HEK293 (cell line): ENCODE measurements around the gene ADAM19.

Experiments used
- CTCF ChIA-PET: fragments of 350-600 bp; formaldehyde crosslinking; extraction: SDS; loops from one replicate; lab custom pipeline; 2021; ENCODE audit warnings: antibody characterized with exemption; lab: Yijun Ruan, JAX
- POLR2A ChIA-PET: fragments of 300-600 bp; formaldehyde crosslinking; extraction: SDS; loops from one replicate; lab custom pipeline; 2020; ENCODE audit warnings: antibody characterized with exemption, inconsistent platforms; lab: Yijun Ruan, JAX
- H3K27ac ChIP-seq: fragments of 200-500 bp; sonication (Bioruptor generic); 2 replicates; pipeline ENCODE4 v1.5.1; 2014; ENCODE audit warnings: low read depth, low read length, control low read depth, inconsistent platforms; ENCODE audit errors: extremely low read depth
- H3K36me3 ChIP-seq, 2 experiments: fragments of 200-500 bp in 1 of 2; sonication (Bioruptor generic) in 1 of 2; 1 replicate in 1 of 2; 2 replicates in 1 of 2; pipeline ENCODE4 v1.5.1; 2014 to 2017; ENCODE audit warnings: inconsistent platforms in 2 of 2, low read length in 2 of 2; ENCODE audit not compliant: control insufficient read depth in 2 of 2, insufficient read depth in 1 of 2
- H3K4me1 ChIP-seq: fragments of 200-500 bp; sonication (Bioruptor generic); 2 replicates; pipeline ENCODE4 v1.5.1; 2014; ENCODE audit warnings: mild to moderate bottlenecking, low read length, inconsistent platforms; ENCODE audit not compliant: control insufficient read depth, insufficient read depth
- H3K4me3 ChIP-seq: 2 replicates; pipeline ENCODE4 v1.5.1; 2011; ENCODE audit warnings: low read depth, mild to moderate bottlenecking, control low read depth, low read length, moderate library complexity
- H3K9me3 ChIP-seq: fragments of 200-500 bp; sonication (Bioruptor generic); 2 replicates; pipeline ENCODE4 v1.5.1; 2014; ENCODE audit warnings: low read depth, low read length, inconsistent platforms; ENCODE audit not compliant: control insufficient read depth, insufficient read depth
- BCL11B ChIP-seq: fragments of 450-650 bp; formaldehyde crosslinking; IDR thresholded peaks from 2 replicates; pipeline ENCODE4 v1.5.1; 2016; ENCODE audit warnings: low read depth, missing biosample characterization, missing genetic modification characterization
- IKZF3 ChIP-seq: fragments of 450-650 bp; IDR thresholded peaks from 2 replicates; pipeline ENCODE4 v1.5.0; 2018; ENCODE audit warnings: missing biosample characterization, mild to moderate bottlenecking, missing genetic modification characterization, moderate library complexity
- SALL2 ChIP-seq: fragments of 450-650 bp; formaldehyde crosslinking; IDR thresholded peaks from 2 replicates; pipeline ENCODE4 v1.5.0; 2017; ENCODE audit warnings: missing biosample characterization, mild to moderate bottlenecking, missing genetic modification characterization, borderline replicate concordance
- SCRT2 ChIP-seq: fragments of 450-650 bp; formaldehyde crosslinking; IDR thresholded peaks from 2 replicates; pipeline ENCODE4 v1.5.1; 2016; ENCODE audit warnings: missing biosample characterization, missing genetic modification characterization
- ZBTB21 ChIP-seq: fragments of 450-650 bp; formaldehyde crosslinking; IDR thresholded peaks from 2 replicates; pipeline ENCODE4 v1.5.1; 2017; ENCODE audit warnings: missing biosample characterization, missing genetic modification characterization
- ZBTB26 ChIP-seq: fragments of 450-650 bp; formaldehyde crosslinking; optimal IDR thresholded peaks from 2 replicates; pipeline ENCODE3; 2016; ENCODE audit warnings: missing biosample characterization, mild to moderate bottlenecking, missing genetic modification characterization
- ZBTB48 ChIP-seq: fragments of 450-650 bp; formaldehyde crosslinking; IDR thresholded peaks from 2 replicates; pipeline ENCODE4 v1.5.1; 2016; ENCODE audit warnings: missing biosample characterization, missing genetic modification characterization
- ZFP41 ChIP-seq: fragments of 450-650 bp; formaldehyde crosslinking; IDR thresholded peaks from 2 replicates; pipeline ENCODE4 v1.5.1; 2016; ENCODE audit warnings: missing biosample characterization, missing genetic modification characterization, borderline replicate concordance
- ZIC2 ChIP-seq: fragments of 450-650 bp; formaldehyde crosslinking; IDR thresholded peaks from 2 replicates; pipeline ENCODE4 v1.5.1; 2016; ENCODE audit warnings: missing biosample characterization, missing genetic modification characterization
- ZNF248 ChIP-seq: fragments of 450-650 bp; formaldehyde crosslinking; IDR thresholded peaks from 2 replicates; pipeline ENCODE4 v1.5.1; 2017; ENCODE audit warnings: missing biosample characterization, missing genetic modification characterization
- ZNF274 ChIP-seq, 2 experiments: fragments of 200-500 bp in 1 of 2; fragments of 450-650 bp in 1 of 2; sonication (Bioruptor generic) in 1 of 2; formaldehyde crosslinking in 1 of 2; IDR thresholded peaks; 2 replicates each; pipeline versions ENCODE4 v1.5.1 to v1.6.1; 2014 to 2016; ENCODE audit warnings: borderline replicate concordance in 1 of 2, inconsistent platforms in 1 of 2, low read length in 1 of 2, missing biosample characterization in 1 of 2, missing genetic modification characterization in 1 of 2
- ZNF513 ChIP-seq: fragments of 450-650 bp; IDR thresholded peaks from 2 replicates; pipeline ENCODE4 v1.5.1; 2018; ENCODE audit warnings: missing biosample characterization, missing genetic modification characterization
- ZNF561 ChIP-seq: fragments of 450-650 bp; IDR thresholded peaks from 2 replicates; pipeline ENCODE4 v1.5.1; 2018; ENCODE audit warnings: missing biosample characterization, missing genetic modification characterization, borderline replicate concordance
- ZNF76 ChIP-seq: fragments of 450-650 bp; formaldehyde crosslinking; IDR thresholded peaks from 2 replicates; pipeline ENCODE4; 2016; ENCODE audit warnings: low read depth, missing biosample characterization, missing genetic modification characterization, borderline replicate concordance
- ZNF792 ChIP-seq: fragments of 450-650 bp; formaldehyde crosslinking; IDR thresholded peaks from 2 replicates; pipeline ENCODE4 v1.5.1; 2016; ENCODE audit warnings: missing biosample characterization, missing genetic modification characterization
- ZSCAN23 ChIP-seq: fragments of 450-650 bp; formaldehyde crosslinking; IDR thresholded peaks from 2 replicates; pipeline ENCODE4 v1.5.1; 2016; ENCODE audit warnings: missing biosample characterization, missing genetic modification characterization
- TF ChIP-seq, protein P1 (sequence below): fragments of 450-650 bp; formaldehyde crosslinking; IDR thresholded peaks from 2 replicates; pipeline ENCODE4 v1.5.1; 2016; ENCODE audit warnings: missing biosample characterization, missing genetic modification characterization

ADAM19 gene

GRCh38 chr5:157459715-157460599, 115.6 kb downstream of the ADAM19 start, which contains the start of gene NIPAL4 (continued):
- TF ChIP-seq ZNF792 (tag by site-specific recombination) (no peak), ZIC2 (tag by site-specific recombination) (peak; percentile 95), BCL11B (tag by site-specific recombination) (no peak), ZNF561 (tag by site-specific recombination) (0 out of 2 replicates have a peak, but pooled peaks have one; percentile 38), ZBTB48 (tag by site-specific recombination) (peak; percentile 51; the same call in 1 of the 2 replicates), SCRT2 (peak; percentile 8; the same call in 1 of the 2 replicates), ZBTB21 (tag by site-specific recombination) (no peak)
- TF ChIP-seq, protein P1, sequence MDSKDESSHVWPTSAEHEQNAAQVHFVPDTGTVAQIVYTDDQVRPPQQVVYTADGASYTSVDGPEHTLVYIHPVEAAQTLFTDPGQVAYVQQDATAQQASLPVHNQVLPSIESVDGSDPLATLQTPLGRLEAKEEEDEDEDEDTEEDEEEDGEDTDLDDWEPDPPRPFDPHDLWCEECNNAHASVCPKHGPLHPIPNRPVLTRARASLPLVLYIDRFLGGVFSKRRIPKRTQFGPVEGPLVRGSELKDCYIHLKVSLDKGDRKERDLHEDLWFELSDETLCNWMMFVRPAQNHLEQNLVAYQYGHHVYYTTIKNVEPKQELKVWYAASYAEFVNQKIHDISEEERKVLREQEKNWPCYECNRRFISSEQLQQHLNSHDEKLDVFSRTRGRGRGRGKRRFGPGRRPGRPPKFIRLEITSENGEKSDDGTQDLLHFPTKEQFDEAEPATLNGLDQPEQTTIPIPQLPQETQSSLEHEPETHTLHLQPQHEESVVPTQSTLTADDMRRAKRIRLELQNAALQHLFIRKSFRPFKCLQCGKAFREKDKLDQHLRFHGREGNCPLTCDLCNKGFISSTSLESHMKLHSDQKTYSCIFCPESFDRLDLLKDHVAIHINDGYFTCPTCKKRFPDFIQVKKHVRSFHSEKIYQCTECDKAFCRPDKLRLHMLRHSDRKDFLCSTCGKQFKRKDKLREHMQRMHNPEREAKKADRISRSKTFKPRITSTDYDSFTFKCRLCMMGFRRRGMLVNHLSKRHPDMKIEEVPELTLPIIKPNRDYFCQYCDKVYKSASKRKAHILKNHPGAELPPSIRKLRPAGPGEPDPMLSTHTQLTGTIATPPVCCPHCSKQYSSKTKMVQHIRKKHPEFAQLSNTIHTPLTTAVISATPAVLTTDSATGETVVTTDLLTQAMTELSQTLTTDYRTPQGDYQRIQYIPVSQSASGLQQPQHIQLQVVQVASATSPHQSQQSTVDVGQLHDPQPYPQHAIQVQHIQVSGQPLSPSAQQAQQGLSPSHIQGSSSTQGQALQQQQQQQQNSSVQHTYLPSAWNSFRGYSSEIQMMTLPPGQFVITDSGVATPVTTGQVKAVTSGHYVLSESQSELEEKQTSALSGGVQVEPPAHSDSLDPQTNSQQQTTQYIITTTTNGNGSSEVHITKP, result 0 out of 2 replicates have a peak, but pooled peaks have one; percentile 42

GRCh38 chr5:157458835-157459234, 116.7 kb downstream of the ADAM19 start:
- Histone ChIP-seq H3K27ac (no peak overlapping the region), H3K9me3 (no peaks in the 10 kb centered on the region), H3K4me3 (no peak overlapping the region), H3K4me1 (no peaks in the 10 kb centered on the region; the same call in 1 of the 2 replicates), H3K36me3 (no peaks in the 10 kb centered on the region)
- ChIA-PET POLR2A (no interaction called here), CTCF (interaction anchor here (0.7 to 2.1 kb wide), 4 partner anchors 13 to 111 kb away, joined by 3 to 12 read pairs (median 4); no protein-coding TSS in a partner anchor)
- TF ChIP-seq SCRT2, result no peak
- TF ChIP-seq ZFP41 (tag by site-specific recombination), result no peak

DNA sequence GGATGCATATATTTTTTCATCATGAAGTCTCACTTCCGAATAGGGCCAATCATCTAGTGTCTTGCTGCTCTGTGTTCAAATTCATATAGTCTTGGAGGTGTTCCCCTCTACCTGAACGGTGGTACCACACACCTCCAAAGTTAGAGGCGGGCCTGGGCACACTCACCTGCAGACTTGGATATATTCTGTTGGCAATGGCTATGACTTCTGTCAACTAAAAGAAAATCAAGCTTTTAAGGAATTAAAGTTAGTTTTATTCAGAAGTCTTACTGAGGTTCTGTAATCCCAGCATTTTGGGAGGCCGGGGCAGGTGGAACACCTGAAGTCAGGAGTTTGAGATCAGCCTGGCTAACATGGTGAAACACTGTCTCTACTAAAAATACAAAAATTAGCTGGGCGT, 118.2 kb downstream of the ADAM19 start:
- POLR2A ChIA-PET, result no interaction called here
- CTCF ChIA-PET, result interaction anchor here (1.1 to 1.7 kb wide), 2 partner anchors 14 to 129 kb away, joined by 5 read pairs; no protein-coding TSS in a partner anchor
- Histone ChIP-seq H3K9me3 (no peaks in the 10 kb centered on the region), H3K27ac (no peak overlapping the region), H3K4me1 (no peaks in the 10 kb centered on the region; the same call in 1 of the 2 replicates), H3K4me3 (no peak overlapping the region), H3K36me3 (no peaks in the 10 kb centered on the region)
- TF ChIP-seq ZSCAN23 (tag by site-specific recombination), result no peak
- TF ChIP-seq SALL2 (tag by site-specific recombination), result no peak
- TF ChIP-seq ZNF513 (tag by site-specific recombination), result no peak
- TF ChIP-seq ZNF76 (tag by site-specific recombination), result no peak
- no peak for TF ChIP-seq ZBTB26
- no peak for TF ChIP-seq IKZF3 (tag by site-specific recombination)
- no peak for TF ChIP-seq ZNF248
- no peak for TF ChIP-seq ZNF274 (IDR thresholded peaks at IDR 0.05; ENCODE audit: low read length)
- no peak for TF ChIP-seq ZNF274 (tag by site-specific recombination; IDR thresholded peaks at IDR 0.05; ENCODE audit: borderline replicate concordance)
